Urinary bladder (tissue), 4 donors: ENCODE results near the gene SLC35B2. TPM values are rescaled to one million over a fixed set of nuclear protein-coding genes. Genes with fewer than 3 reads are reported as not detected.

Experiments used
- DNase-seq: peaks from one replicate; pipeline ENCODE4 v3.0.0-alpha.2; 2015; ENCODE audit errors: extremely low spot score
- H3K27ac ChIP-seq: one replicate; pipeline ENCODE4 v1.5.1; 2013; ENCODE audit warnings: low read depth, mild to moderate bottlenecking, moderate library complexity
- H3K36me3 ChIP-seq: one replicate; pipeline ENCODE4 v1.6.1; 2013; ENCODE audit warnings: mild to moderate bottlenecking, moderate library complexity; ENCODE audit not compliant: insufficient read depth
- H3K4me1 ChIP-seq: one replicate; pipeline ENCODE4 v1.6.1; 2013; ENCODE audit warnings: mild to moderate bottlenecking, moderate library complexity; ENCODE audit not compliant: insufficient read depth
- H3K4me3 ChIP-seq: one replicate; pipeline ENCODE4 v1.5.1; 2013; ENCODE audit warnings: low read depth, low read length
- WGBS: extraction: QIAGEN DNeasy Blood & Tissue Kit; methylation state at CpG from one replicate; pipeline ENCODE4 v1.1.7; 2013; 5-methylcytosine and 5-hydroxymethylcytosine counted together
- polyA plus RNA-seq: library from polyadenylated mRNA; stranded (reverse); fragments of 200-250 nt; gene quantifications from one replicate; pipeline ENCODE4 v1.2.3, GENCODE V29; 2013
- total RNA-seq: library from RNA; depleted of rRNA; stranded (reverse); fragments of >200 nt; gene quantifications from one replicate; pipeline ENCODE4 v1.2.3, GENCODE V29; 2014
- donor health status: healthy with polysubstance abuse.
- donor health status: healthy.

SLC35B2 gene
- total and polyA plus RNA-seq, 2 donors: 29.4 to 51.3 TPM

DNA sequence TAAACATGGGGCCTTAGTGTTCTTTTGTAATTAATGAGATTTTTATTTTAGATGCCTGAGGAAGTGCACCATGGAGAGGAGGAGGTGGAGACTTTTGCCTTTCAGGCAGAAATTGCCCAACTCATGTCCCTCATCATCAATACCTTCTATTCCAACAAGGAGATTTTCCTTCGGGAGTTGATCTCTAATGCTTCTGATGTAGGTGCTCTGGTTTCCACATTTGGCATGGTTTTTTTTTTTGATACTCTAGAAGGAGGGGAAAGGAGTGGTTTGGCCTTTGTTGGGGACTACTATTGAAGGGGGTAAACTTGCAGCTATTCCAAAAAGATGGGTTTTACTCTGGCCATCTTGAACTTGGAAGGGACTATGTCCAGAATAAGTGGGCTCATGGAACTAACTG lies 8.7 kb downstream of the SLC35B2 start:
- WGBS: 37% methylated on average over 1 of the region's 1 CpG
- no peak overlapping the region for H3K27ac ChIP-seq

GRCh38 chr6:44247338-44248302 lies 9.7 kb downstream of the SLC35B2 start:
- DNase-seq: no peak
- Histone ChIP-seq H3K36me3 (peaks cover 4% of the 10 kb centered on the region), H3K4me3 (peak overlapping the region; percentile 76), H3K27ac (peak overlapping the region; percentile 81), H3K4me1 (no peaks in the 10 kb centered on the region)
- under 1% methylated on average over 52 of the region's 52 CpGs for WGBS

More for the DNA sequence above, 8.7 kb downstream of the SLC35B2 start:
- H3K36me3 ChIP-seq: peaks cover 4% of the 10 kb centered on the region
- H3K4me3 ChIP-seq: peak overlapping the region; percentile 76
- no peak for DNase-seq
- no peaks in the 10 kb centered on the region for H3K4me1 ChIP-seq

DNA sequence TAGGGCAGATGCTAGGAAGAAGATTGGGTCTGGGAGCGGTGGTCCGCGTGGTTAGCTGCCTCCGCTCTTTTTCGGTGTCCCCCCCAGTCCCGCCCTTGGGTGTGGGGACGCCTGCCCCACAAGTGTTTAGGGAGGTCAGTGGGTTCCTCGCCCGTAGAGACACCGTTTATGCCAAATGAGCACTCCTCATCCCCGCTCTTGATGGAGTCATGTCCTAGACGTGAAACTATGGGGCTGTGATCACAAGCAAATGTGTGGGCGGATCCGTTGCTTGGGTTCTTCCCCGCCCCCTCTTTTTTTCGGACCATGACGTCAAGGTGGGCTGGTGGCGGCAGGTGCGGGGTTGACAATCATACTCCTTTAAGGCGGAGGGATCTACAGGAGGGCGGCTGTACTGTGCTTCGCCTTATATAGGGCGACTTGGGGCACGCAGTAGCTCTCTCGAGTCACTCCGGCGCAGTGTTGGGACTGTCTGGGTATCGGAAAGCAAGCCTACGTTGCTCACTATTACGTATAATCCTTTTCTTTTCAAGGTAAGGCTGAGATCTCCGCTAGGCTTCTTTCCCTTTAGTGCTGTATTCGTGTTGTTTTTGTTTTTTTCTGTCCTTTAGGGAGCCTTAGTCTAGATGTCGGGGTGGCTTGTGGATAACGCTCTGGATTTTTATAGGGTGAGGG lies 10.5 kb downstream of the SLC35B2 start, which contains the start of gene HSP90AB1:
TSS of gene HSP90AB1 (plus strand) at position 439 of the 675 bp plus-strand sequence. CDS start 1,529 bp downstream, outside the sequence.
- H3K27ac ChIP-seq: peak within 1 kb of the TSS; percentile 81
- peaks cover 2% of the 10 kb centered on the region for H3K36me3 ChIP-seq
- H3K4me3 ChIP-seq: peak within 1 kb of the TSS; percentile 76
- H3K4me1 ChIP-seq: no peaks in the 10 kb centered on the region
- WGBS: under 1% methylated on average over 34 of the region's 34 CpGs
- peak; percentile 96 for DNase-seq

GRCh38 chr6:44245912-44246662 lies 11.2 kb downstream of the SLC35B2 start:
- Histone ChIP-seq H3K36me3 (no peaks in the 10 kb centered on the region), H3K27ac (peak overlapping the region; percentile 76), H3K4me3 (peak overlapping the region; percentile 76), H3K4me1 (no peaks in the 10 kb centered on the region)
- WGBS: under 1% methylated on average over 62 of the region's 62 CpGs
- DNase-seq: no peak

- no peaks in the 10 kb centered on the region for H3K36me3 ChIP-seq
- H3K4me3 ChIP-seq: peak overlapping the region; percentile 76
- no peak for DNase-seq
- H3K27ac ChIP-seq: peak overlapping the region; percentile 76
- 72% methylated on average over 12 of the region's 12 CpGs for WGBS
- H3K4me1 ChIP-seq: no peaks in the 10 kb centered on the region
Measured at GRCh38 chr6:44245391-44245911, 11.9 kb downstream of the SLC35B2 start.

DNA sequence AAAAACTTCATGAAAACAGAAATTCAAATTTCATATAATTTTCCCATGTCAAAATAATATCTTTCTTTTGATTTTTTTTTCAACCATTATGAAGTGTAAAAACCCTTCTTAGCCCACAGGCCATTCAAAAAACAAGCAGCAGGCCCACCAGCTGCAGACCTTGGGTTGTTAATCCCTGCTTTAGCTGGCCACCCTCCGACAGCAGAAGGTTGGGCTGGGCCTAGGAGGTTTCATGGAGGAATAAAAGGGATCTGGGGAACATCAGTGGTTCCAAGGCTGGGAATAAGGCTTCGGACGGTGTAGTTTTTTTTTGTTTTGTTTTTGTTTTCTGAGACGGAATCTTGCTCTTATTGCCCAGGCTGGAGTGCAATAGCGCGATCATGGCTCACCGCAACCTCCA lies 14.0 kb downstream of the SLC35B2 start:
- H3K27ac ChIP-seq: no peak overlapping the region
- no peak for DNase-seq
- H3K4me1 ChIP-seq: no peaks in the 10 kb centered on the region
- WGBS: 86% methylated on average over 7 of the region's 7 CpGs
- H3K4me3 ChIP-seq: no peak overlapping the region
- no peaks in the 10 kb centered on the region for H3K36me3 ChIP-seq

DNA sequence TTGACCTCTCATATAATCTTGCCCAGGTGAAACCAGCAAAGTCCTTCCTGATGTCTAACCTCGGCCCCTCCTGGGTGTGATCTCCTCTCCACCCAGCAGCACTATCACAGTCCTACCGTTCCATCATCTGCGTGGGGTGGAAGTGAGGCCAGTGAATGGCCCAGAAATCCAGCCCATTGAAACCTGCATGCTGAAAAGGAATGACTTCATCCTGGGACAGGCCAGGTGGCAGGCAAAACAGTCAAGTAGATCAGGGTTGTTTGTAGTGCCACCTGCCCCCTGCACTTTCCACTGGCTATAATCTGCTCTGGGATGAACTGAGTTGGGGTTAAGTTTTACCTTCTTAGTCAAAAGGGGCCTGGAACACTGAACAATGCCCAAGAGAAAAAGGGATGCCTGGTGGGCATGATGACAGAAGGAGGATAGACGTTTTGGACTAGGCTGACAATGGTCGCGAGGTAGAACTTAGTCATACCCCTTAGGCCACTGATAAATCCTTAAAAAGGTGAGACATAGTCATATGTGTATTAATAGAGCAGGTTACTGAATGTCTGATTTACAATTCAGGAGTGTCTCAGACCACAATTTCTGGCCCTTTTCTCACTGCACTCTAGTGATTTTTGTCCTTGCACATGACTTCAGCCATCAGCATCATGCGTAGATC lies 18.5 kb downstream of the SLC35B2 start:
- no peaks in the 10 kb centered on the region for H3K4me1 ChIP-seq
- 88% methylated on average over 7 of the region's 7 CpGs for WGBS
- H3K27ac ChIP-seq: no peak overlapping the region
- no peak overlapping the region for H3K4me3 ChIP-seq
- no peaks in the 10 kb centered on the region for H3K36me3 ChIP-seq
- DNase-seq: no peak

- peak overlapping the region; percentile 86 for H3K27ac ChIP-seq
- H3K36me3 ChIP-seq: no peaks in the 10 kb centered on the region
- no peaks in the 10 kb centered on the region for H3K4me1 ChIP-seq
- peak overlapping the region; percentile 41 for H3K4me3 ChIP-seq
- WGBS: 2% methylated on average over 42 of the region's 42 CpGs
- DNase-seq: peak; percentile 29
Measured at GRCh38 chr6:44237813-44238433, 19.4 kb downstream of the SLC35B2 start.

- Histone ChIP-seq H3K36me3 (no peaks in the 10 kb centered on the region), H3K4me3 (peak overlapping the region; percentile 41), H3K4me1 (no peaks in the 10 kb centered on the region), H3K27ac (peak overlapping the region; percentile 86)
- peak; percentile 80 for DNase-seq
- WGBS: 30% methylated on average over 22 of the region's 22 CpGs
Measured at GRCh38 chr6:44237021-44237812, 20.1 kb downstream of the SLC35B2 start.

GRCh38 chr6:44235891-44236516 lies 21.3 kb downstream of the SLC35B2 start:
- no peaks in the 10 kb centered on the region for H3K4me1 ChIP-seq
- H3K27ac ChIP-seq: no peak overlapping the region
- no peaks in the 10 kb centered on the region for H3K36me3 ChIP-seq
- 85% methylated on average over 6 of the region's 6 CpGs for WGBS
- no peak overlapping the region for H3K4me3 ChIP-seq
- no peak for DNase-seq

DNA sequence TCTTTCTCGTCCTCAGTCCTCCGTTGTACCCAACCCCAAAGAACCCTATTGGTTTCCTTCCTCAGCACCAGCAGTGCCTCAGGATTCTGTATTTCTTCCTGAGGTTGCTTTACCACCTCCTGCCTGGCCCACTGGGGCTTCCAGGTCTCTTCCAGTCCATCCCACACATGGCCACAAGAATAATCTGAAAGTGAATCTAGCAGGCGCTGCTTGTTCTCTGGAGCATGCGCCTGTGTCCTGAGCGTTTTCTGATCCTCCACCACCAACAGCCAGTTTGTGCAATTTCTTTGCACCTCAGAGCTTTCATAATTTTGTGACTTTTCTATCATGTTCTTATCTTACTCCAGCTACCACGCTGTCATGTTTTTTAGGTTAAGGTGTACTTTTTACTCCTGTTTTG lies 22.1 kb downstream of the SLC35B2 start:
- H3K4me3 ChIP-seq: no peak overlapping the region
- H3K4me1 ChIP-seq: no peaks in the 10 kb centered on the region
- DNase-seq: no peak
- no peak overlapping the region for H3K27ac ChIP-seq
- H3K36me3 ChIP-seq: no peaks in the 10 kb centered on the region
- WGBS: 77% methylated on average over 6 of the region's 6 CpGs
